Neural cell (in vitro differentiated cells): ENCODE measurements around the gene MARK1. TPM values are rescaled to one million over a fixed set of nuclear protein-coding genes. Genes with fewer than 3 reads are reported as not detected.
"Not testable (repeated sequence)": the region's sequence is repeated elsewhere in the genome, so short reads cannot be mapped to it uniquely, and the experiment has no call there.

Experiments used
- H2AFZ ChIP-seq: fragments of 200-600, 300-800 bp; sonication (generic), shearing (Covaris generic); 2 replicates; pipeline ENCODE4 v1.6.0; 2014; ENCODE audit warnings: low read depth, mild to moderate bottlenecking, antibody characterized with exemption, low read length, moderate library complexity
- H3F3A ChIP-seq: fragments of 200-600 bp; shearing (Covaris generic); 2 replicates; pipeline ENCODE4 v1.6.1; 2016; ENCODE audit warnings: mild to moderate bottlenecking, moderate library complexity, mixed read lengths, antibody characterized with exemption, low read length; ENCODE audit not compliant: insufficient read depth, poor library complexity, severe bottlenecking
- H3K27ac ChIP-seq: fragments of 200-600, 300-800 bp; sonication (generic), shearing (Covaris generic); 2 replicates; pipeline ENCODE4 v1.5.1; 2014; ENCODE audit warnings: mild to moderate bottlenecking, low read length, moderate library complexity
- H3K27me3 ChIP-seq: fragments of 300-800, 200-600 bp; sonication (generic), shearing (Covaris generic); 2 replicates; pipeline ENCODE4 v1.6.0; 2014; ENCODE audit warnings: mild to moderate bottlenecking, low read depth, low read length, moderate library complexity; ENCODE audit not compliant: insufficient read depth
- H3K36me3 ChIP-seq: fragments of 300-800, 200-600 bp; sonication (generic), shearing (Covaris generic); 2 replicates; pipeline ENCODE4 v1.5.1; 2014; ENCODE audit warnings: mild to moderate bottlenecking, antibody characterized with exemption, low read length, moderate library complexity; ENCODE audit not compliant: insufficient read depth
- H3K4me2 ChIP-seq: fragments of 300-800, 200-600 bp; sonication (generic), shearing (Covaris generic); 2 replicates; pipeline ENCODE4 v1.6.0; 2014; ENCODE audit warnings: mild to moderate bottlenecking, low read length
- H3K4me3 ChIP-seq: fragments of 300-800, 200-600 bp; sonication (generic), shearing (Covaris generic); 2 replicates; pipeline ENCODE4 v1.5.1; 2014; ENCODE audit warnings: mild to moderate bottlenecking, low read length, moderate library complexity
- H3K79me2 ChIP-seq: fragments of 200-600 bp; shearing (Covaris generic); replicated peaks from 2 replicates; pipeline ENCODE4 v1.6.0; 2014; ENCODE audit warnings: mild to moderate bottlenecking, low read length, moderate library complexity; ENCODE audit not compliant: insufficient read depth
- H3K9ac ChIP-seq: fragments of 300-800, 200-600 bp; sonication (generic), shearing (Covaris generic); 2 replicates; pipeline ENCODE4 v1.6.1; 2016; ENCODE audit warnings: mild to moderate bottlenecking, low read length, mixed read lengths
- H3K9me2 ChIP-seq: fragments of 200-600 bp; shearing (Covaris generic); 2 replicates; pipeline ENCODE4 v1.6.1; 2016; ENCODE audit warnings: mild to moderate bottlenecking, low read length, mixed read lengths; ENCODE audit not compliant: insufficient read depth
- H3K9me3 ChIP-seq: fragments of 200-600, 300-800 bp; sonication (generic), shearing (Covaris generic); 2 replicates; pipeline ENCODE4 v1.6.1; 2016; ENCODE audit warnings: mild to moderate bottlenecking, mixed run types, low read length, moderate library complexity, mixed read lengths
- H4K20me1 ChIP-seq: fragments of 200-600 bp; shearing (Covaris generic); 2 replicates; pipeline ENCODE4 v1.6.1; 2016; ENCODE audit warnings: mild to moderate bottlenecking, mixed run types; ENCODE audit not compliant: insufficient read depth
- EP300 ChIP-seq: fragments of 450-650 bp; conservative IDR thresholded peaks from 2 replicates; pipeline ENCODE4 v1.6.1; 2014; ENCODE audit warnings: antibody characterized with exemption, mild to moderate bottlenecking, moderate library complexity; ENCODE audit not compliant: poor library complexity, severe bottlenecking
- EZH2 ChIP-seq: fragments of 200-600, 300-800 bp; shearing (Covaris generic), sonication (generic); IDR thresholded peaks from 2 replicates; pipeline ENCODE4 v1.6.1; 2014; ENCODE audit warnings: antibody characterized with exemption, low read length, borderline replicate concordance, mild to moderate bottlenecking; ENCODE audit not compliant: insufficient read depth, poor library complexity, severe bottlenecking
- MXI1 ChIP-seq: fragments of 450-650 bp; conservative IDR thresholded peaks from 2 replicates; pipeline ENCODE4 v1.6.1; 2014; ENCODE audit warnings: antibody characterized with exemption, mild to moderate bottlenecking; ENCODE audit not compliant: poor library complexity, severe bottlenecking
- POLR2AphosphoS5 ChIP-seq: IDR thresholded peaks from 2 replicates; pipeline ENCODE4 v1.6.1; 2012
- RAD21 ChIP-seq: fragments of 450-650 bp; conservative IDR thresholded peaks from 2 replicates; pipeline ENCODE4 v1.6.1; 2014; ENCODE audit warnings: antibody characterized with exemption, mild to moderate bottlenecking, moderate library complexity
- SMC3 ChIP-seq: fragments of 450-650 bp; conservative IDR thresholded peaks from 2 replicates; pipeline ENCODE4 v1.6.1; 2014; ENCODE audit warnings: antibody characterized with exemption, mild to moderate bottlenecking, moderate library complexity; ENCODE audit not compliant: poor library complexity
- TAF1 ChIP-seq: IDR thresholded peaks from 2 replicates; pipeline ENCODE4 v1.6.1; 2012; ENCODE audit warnings: low read depth
- polyA plus RNA-seq: library from polyadenylated mRNA; depleted of rRNA; stranded (reverse); fragments of >200 nt; gene quantifications from 2 replicates; pipeline ENCODE4 v1.2.3, GENCODE V29; 2014
- TF ChIP-seq, protein P1 (sequence below): fragments of 450-650 bp; IDR thresholded peaks from 2 replicates; pipeline ENCODE4 v1.5.1; 2014; ENCODE audit warnings: antibody characterized with exemption, mild to moderate bottlenecking, moderate library complexity; ENCODE audit not compliant: poor library complexity, severe bottlenecking
- TF ChIP-seq, protein P2 (sequence below): IDR thresholded peaks from 2 replicates; pipeline ENCODE4 v1.6.1; 2012; ENCODE audit warnings: borderline replicate concordance

MARK1 gene
- polyA plus RNA-seq, 1 donor from 2014 or later = 38.6 TPM

DNA sequence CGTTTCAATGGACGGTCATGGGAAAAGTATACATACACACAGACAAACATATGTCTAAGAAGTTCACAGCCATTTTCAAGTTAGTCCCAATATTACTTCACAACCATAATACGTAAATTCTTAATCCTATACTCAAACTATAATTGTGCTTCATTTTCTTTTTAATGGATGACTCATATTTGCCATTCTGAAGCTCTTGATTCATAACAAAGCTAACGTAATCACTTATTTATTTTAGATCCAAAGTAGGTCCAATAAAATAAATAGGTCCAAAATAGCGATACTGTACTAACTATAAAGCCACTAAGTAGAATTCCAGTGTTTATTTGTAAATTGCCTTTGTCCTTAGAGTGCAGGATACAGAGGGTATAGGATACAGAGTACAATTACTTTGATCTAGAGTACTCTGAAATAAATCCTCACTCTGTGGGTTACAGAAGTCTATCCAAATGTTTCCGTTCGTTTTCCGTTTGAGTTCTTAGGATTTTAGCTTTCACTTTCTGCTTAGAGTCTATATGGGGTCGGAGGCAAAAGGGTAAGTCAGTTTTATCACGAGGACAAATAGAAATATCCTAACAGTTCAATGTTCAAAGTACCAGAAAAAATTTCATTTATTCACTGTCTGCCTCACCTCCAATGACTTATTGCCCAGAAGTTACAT is 153.4 kb downstream of the MARK1 start:
- Histone ChIP-seq H3K9me2 (no peaks in the 10 kb centered on the region), H3K27me3 (no peaks in the 10 kb centered on the region), H3K36me3 (no peaks in the 10 kb centered on the region), H3K4me3 (no peak overlapping the region), H3K27ac (no peak overlapping the region), H2AFZ (no peak overlapping the region), H4K20me1 (no peaks in the 10 kb centered on the region), H3K4me2 (no peak overlapping the region), H3F3A (no peaks in the 10 kb centered on the region), H3K79me2 (no peaks in the 10 kb centered on the region), H3K9ac (no peak overlapping the region), H3K9me3 (no peaks in the 10 kb centered on the region)
- TF ChIP-seq, protein P1, sequence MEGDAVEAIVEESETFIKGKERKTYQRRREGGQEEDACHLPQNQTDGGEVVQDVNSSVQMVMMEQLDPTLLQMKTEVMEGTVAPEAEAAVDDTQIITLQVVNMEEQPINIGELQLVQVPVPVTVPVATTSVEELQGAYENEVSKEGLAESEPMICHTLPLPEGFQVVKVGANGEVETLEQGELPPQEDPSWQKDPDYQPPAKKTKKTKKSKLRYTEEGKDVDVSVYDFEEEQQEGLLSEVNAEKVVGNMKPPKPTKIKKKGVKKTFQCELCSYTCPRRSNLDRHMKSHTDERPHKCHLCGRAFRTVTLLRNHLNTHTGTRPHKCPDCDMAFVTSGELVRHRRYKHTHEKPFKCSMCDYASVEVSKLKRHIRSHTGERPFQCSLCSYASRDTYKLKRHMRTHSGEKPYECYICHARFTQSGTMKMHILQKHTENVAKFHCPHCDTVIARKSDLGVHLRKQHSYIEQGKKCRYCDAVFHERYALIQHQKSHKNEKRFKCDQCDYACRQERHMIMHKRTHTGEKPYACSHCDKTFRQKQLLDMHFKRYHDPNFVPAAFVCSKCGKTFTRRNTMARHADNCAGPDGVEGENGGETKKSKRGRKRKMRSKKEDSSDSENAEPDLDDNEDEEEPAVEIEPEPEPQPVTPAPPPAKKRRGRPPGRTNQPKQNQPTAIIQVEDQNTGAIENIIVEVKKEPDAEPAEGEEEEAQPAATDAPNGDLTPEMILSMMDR = no peak
- no peak for TF ChIP-seq TAF1
- no peak for TF ChIP-seq RAD21
- TF ChIP-seq SMC3 = no peak
- no peak for TF ChIP-seq EZH2
- no peak for TF ChIP-seq EP300
- TF ChIP-seq, protein P2, sequence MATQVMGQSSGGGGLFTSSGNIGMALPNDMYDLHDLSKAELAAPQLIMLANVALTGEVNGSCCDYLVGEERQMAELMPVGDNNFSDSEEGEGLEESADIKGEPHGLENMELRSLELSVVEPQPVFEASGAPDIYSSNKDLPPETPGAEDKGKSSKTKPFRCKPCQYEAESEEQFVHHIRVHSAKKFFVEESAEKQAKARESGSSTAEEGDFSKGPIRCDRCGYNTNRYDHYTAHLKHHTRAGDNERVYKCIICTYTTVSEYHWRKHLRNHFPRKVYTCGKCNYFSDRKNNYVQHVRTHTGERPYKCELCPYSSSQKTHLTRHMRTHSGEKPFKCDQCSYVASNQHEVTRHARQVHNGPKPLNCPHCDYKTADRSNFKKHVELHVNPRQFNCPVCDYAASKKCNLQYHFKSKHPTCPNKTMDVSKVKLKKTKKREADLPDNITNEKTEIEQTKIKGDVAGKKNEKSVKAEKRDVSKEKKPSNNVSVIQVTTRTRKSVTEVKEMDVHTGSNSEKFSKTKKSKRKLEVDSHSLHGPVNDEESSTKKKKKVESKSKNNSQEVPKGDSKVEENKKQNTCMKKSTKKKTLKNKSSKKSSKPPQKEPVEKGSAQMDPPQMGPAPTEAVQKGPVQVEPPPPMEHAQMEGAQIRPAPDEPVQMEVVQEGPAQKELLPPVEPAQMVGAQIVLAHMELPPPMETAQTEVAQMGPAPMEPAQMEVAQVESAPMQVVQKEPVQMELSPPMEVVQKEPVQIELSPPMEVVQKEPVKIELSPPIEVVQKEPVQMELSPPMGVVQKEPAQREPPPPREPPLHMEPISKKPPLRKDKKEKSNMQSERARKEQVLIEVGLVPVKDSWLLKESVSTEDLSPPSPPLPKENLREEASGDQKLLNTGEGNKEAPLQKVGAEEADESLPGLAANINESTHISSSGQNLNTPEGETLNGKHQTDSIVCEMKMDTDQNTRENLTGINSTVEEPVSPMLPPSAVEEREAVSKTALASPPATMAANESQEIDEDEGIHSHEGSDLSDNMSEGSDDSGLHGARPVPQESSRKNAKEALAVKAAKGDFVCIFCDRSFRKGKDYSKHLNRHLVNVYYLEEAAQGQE = no peak
- TF ChIP-seq POLR2AphosphoS5 = no peak
- no peak for TF ChIP-seq MXI1

DNA sequence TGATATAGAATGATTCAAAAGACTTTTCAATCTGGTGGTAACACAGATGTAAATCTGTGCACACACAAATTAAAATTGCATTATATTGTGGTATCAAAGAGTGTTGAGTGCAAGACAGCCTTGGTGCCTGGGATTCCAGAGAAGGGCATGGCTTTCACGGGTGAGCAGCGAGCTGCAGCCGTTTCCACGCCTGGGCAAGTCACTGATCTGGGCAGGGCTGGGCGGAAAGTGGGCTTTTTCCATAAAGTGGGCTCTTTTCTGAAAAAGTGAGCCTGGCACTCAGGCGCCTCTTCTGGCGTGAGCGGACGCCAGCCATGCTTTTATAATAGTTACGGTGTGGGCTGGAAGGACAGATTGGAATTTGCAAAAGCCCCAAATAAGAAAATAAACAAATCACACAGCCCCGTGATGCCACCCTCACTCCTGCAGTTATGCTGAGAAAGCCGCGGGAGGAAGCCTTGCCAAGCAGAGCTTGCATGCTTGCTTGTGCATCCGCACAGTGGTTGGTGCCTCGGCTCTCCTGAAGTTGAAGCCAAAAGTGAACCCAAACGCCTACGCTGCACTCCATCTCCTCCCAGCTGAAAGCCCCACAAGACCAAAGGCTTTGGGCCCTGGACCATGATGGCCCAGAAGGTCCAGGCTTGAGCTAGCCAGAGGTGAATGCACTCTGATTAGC is 155.1 kb downstream of the MARK1 start:
- no peaks in the 10 kb centered on the region for H4K20me1 ChIP-seq
- H2AFZ ChIP-seq = no peak overlapping the region
- no peak overlapping the region for H3K27ac ChIP-seq
- H3F3A ChIP-seq = no peaks in the 10 kb centered on the region
- H3K9ac ChIP-seq = no peak overlapping the region
- TF ChIP-seq, protein P1 = no peak
- no peak for TF ChIP-seq EP300
- TF ChIP-seq SMC3 = no peak
- TF ChIP-seq EZH2 = no peak
- TF ChIP-seq MXI1 = no peak
- TF ChIP-seq, protein P2 = no peak
- no peak for TF ChIP-seq TAF1
- TF ChIP-seq RAD21 = no peak
- no peak for TF ChIP-seq POLR2AphosphoS5
- no peaks in the 10 kb centered on the region for H3K27me3 ChIP-seq
- no peaks in the 10 kb centered on the region for H3K79me2 ChIP-seq
- H3K4me3 ChIP-seq = no peak overlapping the region
- H3K9me2 ChIP-seq = no peaks in the 10 kb centered on the region
- no peaks in the 10 kb centered on the region for H3K36me3 ChIP-seq
- H3K4me2 ChIP-seq = no peak overlapping the region
- no peaks in the 10 kb centered on the region for H3K9me3 ChIP-seq

DNA sequence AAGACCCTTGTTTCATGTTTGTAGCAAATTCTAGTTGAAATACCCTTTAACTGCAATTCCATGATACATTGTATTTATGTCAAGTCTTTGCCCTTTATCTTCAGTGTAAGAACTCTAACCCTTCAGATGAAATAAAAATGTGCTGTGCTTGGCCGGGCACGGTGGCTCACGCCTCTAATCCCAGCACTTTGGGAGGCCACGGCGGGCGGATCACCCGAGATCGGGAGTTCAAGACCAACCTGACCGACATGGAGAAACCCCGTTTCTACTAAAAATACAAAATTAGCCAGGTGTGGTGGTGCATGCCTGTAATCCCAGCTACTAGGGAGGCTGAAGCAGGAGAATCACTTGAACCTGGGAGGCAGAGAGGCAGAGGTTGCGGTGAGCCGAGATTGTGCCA is 155.8 kb downstream of the MARK1 start:
- not testable (repeated sequence) for H3K9me3 ChIP-seq, H3K9ac ChIP-seq, H3K79me2 ChIP-seq, H3K36me3 ChIP-seq, H3K4me3 ChIP-seq, H3F3A ChIP-seq, H3K4me2 ChIP-seq, H3K27ac ChIP-seq, H3K9me2 ChIP-seq, H2AFZ ChIP-seq, H4K20me1 ChIP-seq, H3K27me3 ChIP-seq
